DMS153 treated with DMSO at 0.1 percent for 48 hours (cell line): Measurements from ENCODE around the gene CNGA3.

Experiments used
- DNase-seq: peaks from one replicate; lab custom pipeline; 2025; ENCODE audit not compliant: unreplicated experiment; lab: John Stamatoyannopoulos, UW

The CNGA3 gene

DNA sequence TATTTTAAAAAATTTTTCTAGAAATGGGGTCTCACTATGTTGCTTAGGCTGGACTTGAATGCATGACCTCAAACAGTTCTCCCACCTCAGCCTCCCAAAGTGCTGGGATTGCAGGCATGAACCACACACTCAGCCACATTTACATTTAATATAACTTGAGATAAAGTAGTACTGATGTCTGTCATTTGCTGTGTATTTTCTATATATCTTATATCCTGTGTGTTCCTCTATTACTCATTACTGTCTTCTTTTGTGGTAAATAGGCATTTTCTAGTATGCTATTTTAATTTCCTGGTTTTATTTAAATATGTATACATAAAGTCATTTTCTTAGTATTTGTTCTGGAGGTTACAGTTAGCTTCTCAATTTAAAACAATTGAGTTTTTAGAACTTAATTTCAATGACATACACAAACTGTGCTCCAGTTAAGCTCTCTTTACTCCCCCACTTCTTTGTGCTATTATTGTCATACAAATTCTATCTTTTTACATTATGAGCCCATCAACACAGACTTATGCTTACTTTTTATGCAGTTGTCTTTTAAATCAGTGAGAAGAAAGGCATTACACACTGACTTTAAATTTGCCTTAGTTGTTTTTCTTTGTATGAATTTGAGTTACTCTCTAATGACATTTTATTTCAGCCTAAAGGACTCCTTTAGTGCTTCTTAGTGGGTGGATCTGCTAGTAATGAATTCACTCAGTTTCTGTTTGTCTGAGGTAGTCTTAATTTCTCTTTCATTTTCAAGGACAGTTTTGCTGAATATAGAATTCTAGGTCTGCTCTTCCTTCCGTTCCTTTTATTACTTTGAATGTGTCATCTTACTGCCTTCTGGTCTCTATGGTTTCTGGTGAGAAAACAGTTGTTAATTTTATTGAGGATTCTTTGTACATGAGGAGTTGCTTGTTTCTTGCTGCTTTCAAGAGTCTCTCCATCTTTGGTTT, 92.2 kb downstream of the CNGA3 start:
- DNase-seq: no peak

DNA sequence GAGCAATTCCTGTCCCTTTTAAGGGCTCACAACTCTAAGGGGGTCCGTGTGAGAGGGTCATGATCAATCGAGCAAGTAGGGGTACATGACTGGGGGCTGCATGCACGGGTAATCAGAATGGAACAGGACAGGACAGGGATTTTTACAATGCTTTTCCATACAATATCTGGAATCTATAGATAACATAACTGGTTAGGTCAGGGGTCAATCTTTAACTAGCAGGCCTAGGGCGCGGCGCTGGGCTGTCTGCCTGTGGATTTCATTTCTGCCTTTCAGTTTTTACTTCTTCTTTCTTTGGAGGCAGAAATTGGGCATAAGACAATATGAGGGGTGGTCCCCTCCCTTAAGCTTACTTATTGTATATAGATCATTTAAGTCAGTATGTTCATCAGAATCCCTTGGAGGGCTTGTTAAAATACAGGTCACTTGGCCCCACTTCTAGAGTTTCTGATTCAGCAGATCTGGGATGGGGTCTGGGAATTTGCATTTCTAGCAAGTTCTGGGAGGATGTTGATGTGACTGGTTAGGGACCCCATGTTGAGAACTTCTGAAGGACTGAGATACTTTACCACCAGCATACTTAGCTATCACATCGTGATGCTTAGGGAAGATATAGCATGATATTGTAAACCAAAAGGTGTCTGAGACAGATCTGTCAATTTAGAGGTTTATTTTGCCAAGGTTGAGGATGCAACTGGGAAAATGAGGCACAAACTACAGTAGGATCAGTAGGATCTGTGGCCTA, 95.6 kb downstream of the CNGA3 start:
- no peak for DNase-seq

DNA sequence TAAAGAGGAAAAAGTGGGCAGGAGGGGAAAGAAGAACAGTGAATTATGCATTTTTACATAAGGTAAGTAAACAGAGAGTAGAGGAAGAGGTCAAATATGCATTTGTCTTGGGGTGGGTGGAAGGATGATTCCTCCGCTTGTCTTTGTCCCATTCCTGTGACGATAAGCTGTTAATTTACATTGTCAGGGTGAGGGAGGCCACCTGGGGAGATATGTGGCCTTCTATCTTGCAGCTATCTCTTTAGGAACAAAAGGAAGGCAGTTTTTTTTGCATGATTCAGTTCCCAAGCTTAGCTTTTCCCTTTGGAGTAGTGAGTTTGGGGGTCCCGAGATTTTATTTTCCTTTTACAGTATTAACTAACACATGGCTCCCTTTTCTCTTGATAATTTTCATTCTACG, 96.2 kb downstream of the CNGA3 start:
- no peak for DNase-seq

DNA sequence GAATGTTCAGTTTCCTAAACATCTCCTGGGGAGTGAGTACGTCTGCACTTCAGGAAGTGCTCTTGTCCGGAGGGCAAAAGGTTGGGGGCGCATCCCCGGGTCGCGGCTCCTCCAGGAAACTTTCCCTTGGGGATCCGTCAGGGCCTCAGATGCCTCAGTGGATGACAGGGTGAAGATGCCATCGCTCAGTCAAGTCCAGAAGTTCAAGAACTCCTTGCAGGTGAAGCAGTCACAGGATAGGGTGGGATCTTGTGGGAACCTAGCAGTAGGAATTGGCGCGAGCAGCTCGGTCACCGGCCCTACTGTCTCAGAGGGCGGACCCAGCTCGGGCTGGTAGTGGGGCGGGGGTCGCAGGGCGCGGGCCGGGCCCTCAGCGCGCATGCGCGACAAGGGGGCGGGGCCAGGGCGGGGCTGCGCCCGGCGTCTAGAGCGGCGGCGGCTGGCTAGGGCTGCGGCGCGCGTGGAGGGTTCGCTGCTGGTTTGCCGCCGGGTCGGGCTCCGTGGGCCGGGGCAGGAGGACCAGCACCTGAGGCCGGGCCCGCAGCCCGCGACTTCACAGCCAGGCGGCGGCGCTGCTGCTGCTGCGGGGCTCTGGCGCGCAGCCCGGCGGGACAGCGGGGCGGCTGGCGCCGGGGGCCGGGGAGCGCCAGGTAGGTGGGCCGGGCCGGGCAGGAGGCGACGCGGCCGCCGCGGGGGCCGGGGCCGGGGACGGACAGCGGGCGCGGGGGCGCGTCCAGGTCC, 98.3 kb downstream of the CNGA3 start, which contains the start of gene INPP4A:
INPP4A (plus strand) TSS at position 423 of the 741 bp plus-strand sequence. CDS start 75,191 bp downstream, outside the sequence.
- DNase-seq: peak; percentile 20

- DNase-seq: no peak
Observed at GRCh38 chr2:98445177-98445682, 99.0 kb downstream of the CNGA3 start.

- DNase-seq: no peak
Observed at GRCh38 chr2:98445683-98446581, 99.7 kb downstream of the CNGA3 start.

GRCh38 chr2:98446850-98447249, 100.6 kb downstream of the CNGA3 start:
- no peak for DNase-seq
